Activated effector memory CD4-positive, alpha-beta T cell treated with Interleukin-2 at 50 U/mL for 16 hours (primary cell): Measurements from ENCODE around the gene CUBN.
A peak's percentile ranks its signal among the peaks of the same experiment; 100 is the strongest.

Experiments used
- DNase-seq: peaks from one replicate; pipeline ENCODE4 v3.0.0-alpha.2; 2020

The CUBN gene

DNA sequence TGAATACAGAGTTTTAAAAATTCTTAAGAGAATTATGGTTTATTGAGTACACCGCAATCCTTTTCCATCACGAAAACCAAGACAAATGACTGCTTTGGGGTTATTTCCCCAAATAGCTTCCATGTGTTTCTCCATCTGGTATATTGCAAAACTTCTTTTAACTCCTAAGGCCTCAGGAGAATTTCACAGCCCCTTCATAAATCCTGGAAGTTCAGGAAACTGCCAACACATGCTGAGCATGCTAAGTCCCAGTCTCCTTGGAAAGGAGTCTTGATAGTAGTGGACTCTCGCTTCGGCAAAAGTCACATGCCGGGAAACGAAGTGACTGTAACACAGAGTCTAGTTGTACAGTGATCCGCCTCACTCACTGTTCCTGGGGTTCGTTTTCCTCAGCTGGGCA, 224.3 kb downstream of the CUBN start:
- DNase-seq = no peak

- no peak for DNase-seq
Observed at GRCh38 chr10:16904639-16905061, 225.0 kb downstream of the CUBN start.

DNA sequence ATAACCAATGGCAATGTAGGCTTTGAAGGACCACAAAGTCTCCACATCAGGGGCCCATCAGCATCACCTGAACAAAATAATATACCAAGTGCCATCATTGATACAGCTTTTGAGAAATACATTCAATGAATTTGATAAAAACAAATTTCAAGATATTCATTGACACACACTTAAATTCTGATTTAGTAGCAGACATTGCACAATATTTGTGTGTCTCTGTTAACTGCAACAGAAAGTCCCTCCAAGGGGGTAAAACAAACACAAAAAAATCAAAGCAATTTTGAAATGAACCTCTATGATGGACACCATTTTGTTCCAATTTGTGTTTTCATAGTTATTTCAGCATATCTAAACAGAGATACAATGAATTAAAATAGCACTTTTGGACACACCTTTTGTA, 225.6 kb downstream of the CUBN start:
- no peak for DNase-seq

DNA sequence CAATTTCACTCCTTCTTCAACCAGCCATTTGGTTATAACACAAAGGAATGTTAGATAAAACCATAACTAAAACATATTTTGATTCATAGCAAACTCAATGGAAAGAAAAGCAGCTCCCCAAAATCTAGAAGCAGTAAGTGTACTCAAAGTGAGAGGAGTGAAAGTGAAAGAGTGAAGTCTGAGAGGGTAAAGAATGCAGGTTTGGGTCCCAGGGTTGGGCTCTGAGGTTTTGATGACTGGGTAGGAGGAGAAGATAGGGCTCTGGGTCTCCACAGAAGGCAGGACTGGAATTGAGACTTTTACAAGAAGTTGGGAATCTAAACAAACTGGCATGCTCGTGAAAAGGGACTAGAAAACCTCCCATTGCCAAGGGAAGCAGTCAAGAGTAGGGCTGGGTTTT, 227.0 kb downstream of the CUBN start:
- no peak for DNase-seq

DNA sequence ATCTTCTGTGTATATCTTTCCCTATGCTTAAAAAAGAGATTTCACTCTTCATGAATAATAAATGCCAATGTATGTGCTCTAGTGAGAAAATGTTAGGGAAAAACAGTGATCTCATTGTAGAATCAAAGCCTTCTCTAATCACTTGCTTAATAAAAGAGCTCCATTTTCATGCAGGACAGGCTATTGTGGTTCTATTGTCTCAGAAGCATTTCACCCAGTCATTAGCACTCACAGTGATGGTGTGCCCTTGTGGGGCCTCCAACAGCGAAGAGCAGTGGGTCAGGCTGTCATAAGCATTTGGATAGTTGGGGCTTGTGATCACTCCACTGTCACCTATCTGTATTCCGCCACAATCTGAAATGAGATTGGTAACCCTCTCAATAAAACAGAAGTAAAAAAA, 228.5 kb downstream of the CUBN start:
- no peak for DNase-seq

- no peak for DNase-seq
Observed at GRCh38 chr10:16896993-16897392, 232.6 kb downstream of the CUBN start.

- no peak for DNase-seq
Observed at GRCh38 chr10:16894821-16895220, 234.8 kb downstream of the CUBN start.

DNA sequence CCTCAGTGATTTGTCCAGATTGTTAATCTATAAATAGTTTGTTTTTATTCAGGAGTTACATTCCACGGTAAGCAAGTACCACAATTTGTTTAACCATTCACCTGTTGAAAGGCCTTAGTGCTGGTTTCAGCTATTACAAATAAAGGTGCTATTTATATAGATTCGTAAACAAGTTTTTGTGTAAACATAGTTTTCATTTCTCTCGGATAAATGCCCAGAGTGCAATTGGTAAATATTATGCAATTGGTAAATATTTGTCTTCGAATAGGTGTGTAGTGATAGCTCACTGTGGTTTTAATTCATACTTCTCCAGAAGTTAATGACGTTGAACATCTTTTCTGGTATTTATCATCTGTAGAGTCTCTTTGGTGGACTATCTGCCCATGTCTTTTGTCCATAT, 235.9 kb downstream of the CUBN start:
- no peak for DNase-seq

DNA sequence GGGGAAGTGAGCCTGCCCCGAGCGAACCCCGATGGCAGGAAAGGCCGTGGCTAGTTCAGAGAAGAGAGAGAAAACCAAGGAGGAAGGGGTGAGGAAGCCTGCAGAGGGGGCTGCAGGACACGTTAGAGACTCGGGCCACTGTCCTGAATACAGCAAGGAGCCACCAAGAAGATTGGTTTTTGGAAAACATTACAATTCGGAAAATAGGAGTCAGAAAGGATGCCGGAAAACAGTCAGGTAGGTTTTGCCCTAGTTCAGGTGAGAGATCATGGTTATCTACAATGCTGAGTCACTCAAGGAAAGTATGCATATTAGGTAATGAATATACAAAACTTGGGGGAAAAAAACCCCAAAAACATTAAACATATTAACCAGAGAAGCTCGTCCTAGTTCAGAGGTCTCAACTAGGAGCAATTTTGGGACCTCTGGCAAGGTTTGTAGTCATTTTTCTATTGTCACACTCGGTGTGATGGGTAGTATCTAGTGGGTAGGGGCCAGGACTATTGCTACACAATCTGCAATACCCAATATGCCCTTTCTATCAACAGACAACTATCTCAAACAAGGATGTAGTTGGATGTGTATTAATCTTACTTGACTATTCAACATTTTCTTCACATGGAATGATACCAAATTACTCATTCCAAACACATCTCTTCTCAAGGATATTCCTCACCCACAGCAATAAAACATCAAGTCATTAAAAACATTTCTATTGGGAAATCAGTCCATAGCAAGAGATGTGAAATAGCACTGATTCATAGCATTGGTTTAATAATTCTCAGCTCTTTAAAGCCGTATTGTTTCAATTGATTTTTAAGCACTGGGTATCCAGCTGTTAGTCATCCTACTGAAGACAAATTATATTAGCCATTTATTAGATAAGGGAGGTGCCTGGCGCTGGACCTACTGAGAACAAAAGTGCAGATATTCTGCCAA, 238.0 kb downstream of the CUBN start:
- peak; percentile 38 for DNase-seq

DNA sequence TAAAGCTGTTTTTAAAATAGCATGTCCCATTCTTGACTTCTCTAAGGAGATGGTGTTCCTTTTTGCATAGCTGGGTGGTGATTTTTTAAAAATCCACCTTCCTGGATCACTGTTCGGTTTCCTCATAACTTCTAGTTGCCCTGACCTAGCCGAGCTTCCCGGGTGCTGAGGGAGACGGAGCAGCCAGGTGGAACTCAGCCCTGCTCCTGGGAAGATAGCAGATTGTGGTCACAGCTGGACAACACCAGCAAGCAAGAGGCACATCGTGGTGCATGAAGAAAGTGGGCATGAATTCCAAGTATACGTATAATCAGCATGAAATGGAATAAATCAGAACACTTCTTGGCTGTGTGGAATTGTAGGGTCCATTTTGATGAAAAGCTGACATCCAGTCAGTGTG, 238.9 kb downstream of the CUBN start:
- DNase-seq = no peak

DNA sequence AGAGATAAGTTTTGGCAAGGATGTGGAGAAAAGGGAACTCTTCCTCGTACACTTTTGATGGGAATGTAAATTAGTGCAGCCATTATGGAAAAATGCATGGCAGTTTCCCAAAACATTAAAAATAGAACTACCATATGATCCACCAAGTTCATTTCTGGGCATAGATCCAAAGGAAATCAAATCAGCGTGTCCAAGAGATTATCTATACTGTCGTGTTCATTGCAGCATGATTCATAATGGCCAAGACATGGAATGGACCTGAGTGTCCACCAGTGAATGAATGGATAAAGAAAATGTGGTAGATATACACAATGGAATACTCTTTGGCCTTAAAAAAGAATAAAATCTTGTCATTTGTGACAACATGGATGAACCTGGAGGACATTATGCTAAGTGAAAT, 242.0 kb downstream of the CUBN start:
- no peak for DNase-seq

DNA sequence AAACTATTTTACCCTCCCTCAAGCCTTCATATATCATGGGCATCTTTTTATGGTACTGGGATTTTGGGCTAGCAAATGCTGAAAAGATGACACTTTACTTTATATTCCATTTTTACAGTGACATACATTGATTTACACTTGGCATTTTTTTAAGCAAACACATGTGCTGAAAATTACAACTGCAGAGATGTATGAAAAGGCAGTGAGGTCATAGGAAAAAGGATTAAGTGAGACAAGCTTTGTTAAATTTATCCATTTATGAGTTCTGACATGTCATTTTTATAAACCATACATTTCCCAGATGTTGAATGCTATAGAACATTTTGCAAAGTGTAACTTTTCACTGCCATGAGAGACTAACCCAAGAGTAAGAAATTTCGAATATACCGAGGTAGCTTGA, 243.6 kb downstream of the CUBN start:
- no peak for DNase-seq

DNA sequence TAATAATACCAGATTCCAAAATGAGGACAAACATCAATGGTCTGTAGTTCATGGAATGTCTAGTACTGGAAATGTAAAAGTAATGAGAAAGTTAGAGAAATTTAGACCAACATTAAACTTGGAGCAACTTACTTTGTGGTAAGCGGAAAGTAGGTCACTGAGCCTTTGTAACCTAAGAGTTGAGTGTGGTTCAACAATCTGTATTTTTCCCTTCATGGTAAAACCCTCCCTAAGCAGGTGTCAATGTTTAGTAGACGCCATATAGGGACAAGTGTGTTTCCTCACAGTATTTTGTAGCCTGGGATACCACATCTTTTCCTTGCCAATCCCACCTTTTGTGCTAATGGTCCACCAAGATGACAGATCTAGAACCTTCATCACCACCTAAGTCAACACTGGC, 245.1 kb downstream of the CUBN start:
- no peak for DNase-seq

DNA sequence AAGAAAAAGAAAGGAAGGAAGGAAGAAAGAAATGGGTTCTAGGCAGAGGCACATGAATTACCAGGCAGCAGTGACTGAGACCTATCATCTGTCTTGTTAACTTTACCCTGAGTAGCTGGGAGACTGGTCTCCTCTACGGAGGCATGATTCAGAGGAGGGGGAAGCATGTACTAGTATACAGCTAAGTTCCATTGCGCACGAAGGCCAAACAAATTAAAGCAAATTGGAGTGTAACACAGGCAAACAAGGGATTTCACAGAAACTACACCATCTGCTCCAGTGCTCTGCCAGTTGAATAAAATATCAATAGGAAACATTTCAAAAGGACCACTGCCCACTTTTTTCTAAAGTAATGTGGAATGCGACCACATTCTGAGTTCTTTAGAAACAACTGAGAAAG, 246.5 kb downstream of the CUBN start:
- no peak for DNase-seq

DNA sequence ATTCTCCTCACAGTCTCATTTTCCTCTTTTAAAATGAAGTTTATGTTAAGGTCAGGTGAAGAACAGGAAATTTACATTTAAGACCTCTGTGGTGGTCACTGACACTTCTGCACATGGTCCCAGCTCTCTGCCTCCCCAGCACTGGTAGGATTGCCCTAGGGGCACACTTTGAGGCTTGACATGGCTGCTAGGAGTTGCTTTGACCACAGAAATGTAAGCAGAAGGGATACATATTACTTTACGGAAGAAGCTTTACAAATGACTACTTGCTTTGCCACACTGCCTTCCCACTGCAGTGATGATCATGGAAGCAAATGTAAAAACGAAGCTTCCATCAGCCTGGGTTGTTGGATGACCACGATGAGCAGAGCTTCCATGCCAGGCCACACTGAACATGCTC, 259.3 kb downstream of the CUBN start:
- DNase-seq = no peak

DNA sequence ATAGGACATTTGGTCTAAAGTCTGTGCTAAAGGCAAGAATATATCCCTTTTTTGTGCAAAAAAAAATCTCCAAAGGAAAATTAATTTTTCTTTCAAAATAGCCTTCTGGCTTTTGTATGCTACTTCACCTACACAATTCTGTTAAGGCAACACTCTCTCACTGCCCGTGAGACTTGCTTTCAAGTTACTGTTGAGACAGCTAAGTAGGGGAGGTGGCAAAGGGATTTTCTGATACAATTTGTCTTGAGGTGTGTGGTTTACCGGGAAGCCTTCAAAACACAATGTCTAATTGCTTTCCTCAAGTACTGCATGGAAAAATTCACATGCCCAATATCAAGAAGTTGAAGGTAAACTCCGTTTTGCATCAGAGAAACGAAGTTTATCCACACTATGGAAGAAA, 261.6 kb downstream of the CUBN start:
- no peak for DNase-seq

GRCh38 chr10:16867556-16867955, 262.1 kb downstream of the CUBN start:
- DNase-seq = no peak

- no peak for DNase-seq
Observed at GRCh38 chr10:16866541-16867275, 262.9 kb downstream of the CUBN start.

GRCh38 chr10:16865766-16866165, 263.8 kb downstream of the CUBN start:
- DNase-seq = no peak

DNA sequence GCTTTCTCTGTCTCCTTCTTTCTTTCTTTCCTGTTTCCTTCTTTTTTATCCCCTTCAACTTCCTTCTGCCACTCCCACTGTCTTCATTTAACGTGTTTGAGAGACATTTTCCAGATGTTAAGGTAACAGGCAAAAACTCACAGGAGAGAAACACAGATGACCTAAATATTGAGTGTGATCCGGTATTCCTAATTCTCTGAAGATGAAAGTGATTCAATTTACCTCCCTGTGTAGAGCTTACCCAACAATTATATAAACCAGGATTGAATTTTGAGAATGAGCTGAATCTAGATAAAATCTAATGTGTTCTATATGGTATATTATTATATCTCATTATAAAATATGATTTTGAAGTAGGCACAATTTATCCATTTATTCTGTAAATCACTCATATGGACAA, 265.8 kb downstream of the CUBN start:
- no peak for DNase-seq

DNA sequence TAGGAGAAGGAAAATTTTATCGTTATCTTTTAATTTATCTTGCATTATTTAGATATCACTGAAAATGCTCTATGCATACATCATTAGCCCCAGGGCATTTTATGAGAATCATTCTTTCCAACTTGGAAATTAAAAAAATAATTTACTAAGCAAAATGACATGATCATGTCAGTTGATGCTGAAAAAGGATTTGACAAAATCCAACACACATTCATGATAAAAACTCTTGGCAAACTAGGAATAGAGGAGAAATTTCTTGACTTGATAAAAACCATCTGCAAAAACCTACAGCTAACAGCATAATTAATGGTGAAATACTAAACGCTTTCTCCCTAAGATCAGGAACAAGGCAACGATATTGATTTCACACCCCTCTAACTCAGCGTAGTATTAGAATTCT, 272.2 kb downstream of the CUBN start:
- DNase-seq = no peak

DNA sequence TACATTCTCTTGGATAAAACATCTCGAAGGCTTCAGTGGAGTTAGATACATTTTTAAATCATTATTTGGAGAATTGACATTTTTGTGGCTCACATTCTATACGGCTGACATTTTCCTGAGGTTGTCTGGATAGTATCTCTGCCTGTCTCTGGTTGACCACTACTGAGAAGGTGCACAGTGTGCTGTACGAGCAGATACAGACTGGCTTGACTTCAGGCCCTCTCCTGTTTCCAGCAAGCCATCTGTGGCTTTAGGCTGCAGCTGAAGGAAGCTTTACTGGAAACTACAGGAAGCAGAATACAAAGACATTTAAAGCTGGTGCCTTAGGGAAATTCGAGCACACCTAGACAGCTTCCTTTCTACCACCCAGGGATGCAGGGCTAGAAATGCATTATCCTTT, 273.0 kb downstream of the CUBN start:
- no peak for DNase-seq

DNA sequence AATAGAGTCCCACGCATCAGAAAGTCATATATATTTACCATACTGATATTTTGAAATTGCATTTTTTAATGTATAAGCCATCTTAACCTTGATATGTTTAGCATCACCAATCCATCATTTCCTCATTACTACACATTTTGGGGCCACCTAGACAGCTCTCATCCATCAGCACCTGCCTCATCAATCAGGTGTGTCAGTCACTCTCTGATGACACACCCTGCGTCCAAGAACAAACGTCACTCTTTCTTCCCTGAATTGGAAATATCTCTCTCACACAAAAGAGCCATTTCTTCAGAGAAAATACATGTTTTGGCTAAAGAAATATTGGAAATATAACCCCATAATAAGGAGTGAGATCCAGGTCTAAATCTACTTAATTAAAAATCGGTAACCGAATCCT, 273.5 kb downstream of the CUBN start:
- DNase-seq = no peak

DNA sequence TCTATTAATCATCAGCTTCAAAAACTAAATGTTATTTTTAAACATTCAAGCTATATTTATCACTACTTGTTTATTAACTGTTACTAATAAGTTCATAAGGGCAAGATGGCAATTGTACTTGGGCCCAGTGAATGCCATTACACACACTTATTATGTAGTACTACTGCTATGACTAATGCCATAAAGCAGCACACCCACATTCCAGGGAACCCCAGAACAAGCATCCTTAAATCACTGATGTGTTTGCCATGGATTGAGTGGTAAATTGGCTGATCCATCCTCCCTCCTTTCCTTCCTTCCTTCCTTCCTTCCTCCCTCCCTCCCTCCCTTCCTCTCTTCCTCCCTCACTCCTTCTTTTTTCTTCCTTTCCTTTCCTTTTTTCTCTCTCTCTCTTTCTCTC, 275.0 kb downstream of the CUBN start:
- DNase-seq = no peak
